ENCODE measurements around the gene WDFY3. TPM values are rescaled to one million over a fixed set of nuclear protein-coding genes. Genes with fewer than 3 reads are reported as not detected.

Gene WDFY3
- total RNA-seq, 1 donor from 2014 or later, result 196 TPM

GRCh38 chr4:84912741-84913140, 53.7 kb downstream of the WDFY3 start:
- no peak for DNase-seq (ENCODE audit: low read depth)

- no peak for DNase-seq (ENCODE audit: low read depth)
These were observed 57.6 kb downstream of the WDFY3 start for GRCh38 chr4:84908876-84909275.

GRCh38 chr4:84907145-84907544, 59.3 kb downstream of the WDFY3 start:
- DNase-seq (ENCODE audit: low read depth), result no peak

GRCh38 chr4:84905646-84906045, 60.8 kb downstream of the WDFY3 start:
- no peak for DNase-seq (ENCODE audit: low read depth)

DNA sequence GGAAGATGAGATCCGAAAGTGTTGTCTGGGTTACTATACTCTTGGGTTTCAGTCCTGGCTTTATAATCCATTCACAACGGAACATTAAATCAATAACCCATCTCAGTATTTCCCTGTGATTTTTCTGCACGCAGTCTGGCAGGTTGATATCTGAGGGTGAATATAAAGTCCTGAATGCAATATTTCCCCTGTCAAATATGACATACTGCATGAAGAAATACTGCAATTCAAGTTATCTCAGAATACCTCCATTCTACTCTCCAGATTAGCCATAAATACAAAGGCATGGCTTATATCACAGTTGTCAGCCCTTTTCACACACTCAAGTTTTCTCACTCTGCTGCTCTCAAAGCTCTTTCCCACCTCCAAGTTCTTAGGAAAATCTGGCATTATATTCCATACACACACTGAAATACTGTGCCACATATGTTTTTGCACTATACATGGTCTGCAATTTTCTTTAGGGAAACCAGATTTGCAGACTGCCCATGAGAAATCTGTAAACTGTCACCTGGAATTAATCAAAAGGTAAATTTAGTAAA, 64.7 kb downstream of the WDFY3 start:
- DNase-seq (ENCODE audit: low read depth), result no peak

- DNase-seq (ENCODE audit: low read depth), result no peak
These were observed 65.3 kb downstream of the WDFY3 start for GRCh38 chr4:84901173-84901572.

GRCh38 chr4:84899616-84900015, 66.9 kb downstream of the WDFY3 start:
- DNase-seq (ENCODE audit: low read depth), result no peak

DNA sequence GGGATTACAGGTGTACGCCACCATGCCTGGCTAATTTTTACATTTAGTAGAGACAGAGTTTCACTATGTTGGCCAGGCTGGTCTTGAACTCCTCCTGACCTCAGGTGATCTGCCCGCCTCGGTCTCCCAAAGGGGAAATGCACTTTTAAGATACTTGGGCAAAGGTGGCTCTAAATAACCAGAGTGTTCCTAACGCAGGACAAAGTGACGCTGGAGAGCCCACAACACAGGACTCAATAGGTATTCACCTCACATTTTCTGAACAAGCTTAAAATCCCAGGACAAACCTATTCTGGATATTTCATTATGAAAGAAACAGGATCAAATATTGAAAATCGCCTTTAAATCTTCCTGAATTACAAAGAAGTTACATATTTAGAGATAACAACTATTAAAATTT, 69.0 kb downstream of the WDFY3 start:
- no peak for DNase-seq (ENCODE audit: low read depth)

DNA sequence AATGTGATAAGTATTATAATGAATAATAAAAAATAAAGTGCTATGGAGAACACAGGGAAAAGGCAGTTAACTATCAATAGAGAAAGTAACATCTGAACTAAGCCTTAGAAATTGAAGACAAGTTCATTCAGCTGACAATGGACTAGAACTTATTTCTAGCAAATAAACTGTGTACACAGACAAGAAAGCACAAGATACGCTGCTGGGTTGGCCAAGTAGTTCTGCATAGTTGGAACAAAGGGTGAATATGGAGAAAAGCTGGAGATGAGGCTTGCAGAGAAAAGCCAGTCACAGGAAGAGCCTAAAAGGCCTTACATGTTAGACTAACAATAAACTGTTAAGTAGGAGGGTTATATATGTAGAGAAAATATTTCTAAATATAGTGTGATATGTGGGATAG, 71.2 kb downstream of the WDFY3 start:
- DNase-seq (ENCODE audit: low read depth), result no peak

GRCh38 chr4:84894621-84895020, 71.9 kb downstream of the WDFY3 start:
- DNase-seq (ENCODE audit: low read depth), result peak; percentile 34

DNA sequence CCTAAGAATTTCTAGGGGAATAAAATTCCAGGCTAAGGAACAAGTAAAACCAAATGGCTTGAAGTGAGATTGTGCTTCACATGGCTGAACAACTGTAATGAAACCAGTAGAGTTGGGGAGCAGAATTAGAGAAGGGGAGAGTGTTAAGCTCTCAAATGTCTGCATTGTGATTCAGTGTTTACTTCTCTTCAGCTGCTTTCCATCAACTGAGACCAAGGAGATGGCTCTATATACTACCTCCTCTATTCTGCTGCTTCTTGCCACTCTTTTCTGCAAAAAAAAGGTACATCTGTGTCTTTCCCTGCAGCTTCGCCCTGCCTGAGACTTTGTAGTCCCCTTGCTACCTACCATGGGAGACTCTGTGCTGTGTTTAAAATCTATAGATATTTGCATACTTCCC, 73.5 kb downstream of the WDFY3 start:
- DNase-seq (ENCODE audit: low read depth), result peak; percentile 28

DNA sequence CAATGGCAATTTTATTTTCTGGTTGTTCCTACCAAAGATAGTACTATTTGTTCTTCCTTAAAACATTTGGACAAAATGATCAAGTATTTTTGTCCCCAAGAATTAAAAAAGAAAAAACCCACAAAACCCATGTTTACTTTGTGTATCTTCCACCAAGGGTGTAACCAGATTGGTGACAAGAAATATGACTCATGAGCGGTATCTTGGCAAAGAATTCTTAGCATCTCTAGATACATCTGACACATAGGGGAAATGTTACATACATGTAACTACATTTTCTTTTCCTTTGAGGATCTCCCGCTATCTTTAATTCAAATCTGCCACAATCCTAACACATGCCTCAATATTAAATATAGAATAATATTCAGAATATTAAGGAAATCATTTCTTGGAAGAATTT, 78.7 kb downstream of the WDFY3 start:
- peak; percentile 20 for DNase-seq (ENCODE audit: low read depth)

DNA sequence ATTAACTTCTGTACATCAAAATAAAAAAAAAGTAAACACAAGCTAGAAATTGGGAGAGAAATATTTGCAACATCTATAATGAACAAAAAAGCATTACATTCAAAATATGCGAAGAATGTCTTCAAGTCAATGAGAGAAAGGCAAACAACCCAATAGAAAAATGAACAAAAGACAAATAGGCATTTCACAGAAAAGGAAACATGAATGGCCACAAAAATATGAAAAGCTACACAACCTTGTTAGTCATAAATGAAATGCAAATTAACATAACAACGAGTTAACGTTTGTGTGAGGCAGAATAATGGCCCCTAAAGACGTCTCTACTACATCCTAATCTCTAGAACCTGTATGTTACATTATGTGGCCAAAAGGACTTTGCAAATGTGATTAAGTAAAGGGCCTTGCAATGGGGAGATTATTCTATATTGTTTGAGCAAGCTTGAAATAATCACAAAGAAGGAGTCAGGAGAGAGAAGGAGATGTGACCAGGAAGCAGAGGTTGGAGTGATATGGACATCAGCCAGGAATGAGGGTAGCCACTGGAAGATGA, 86.8 kb downstream of the WDFY3 start:
- no peak for DNase-seq (ENCODE audit: low read depth)

DNA sequence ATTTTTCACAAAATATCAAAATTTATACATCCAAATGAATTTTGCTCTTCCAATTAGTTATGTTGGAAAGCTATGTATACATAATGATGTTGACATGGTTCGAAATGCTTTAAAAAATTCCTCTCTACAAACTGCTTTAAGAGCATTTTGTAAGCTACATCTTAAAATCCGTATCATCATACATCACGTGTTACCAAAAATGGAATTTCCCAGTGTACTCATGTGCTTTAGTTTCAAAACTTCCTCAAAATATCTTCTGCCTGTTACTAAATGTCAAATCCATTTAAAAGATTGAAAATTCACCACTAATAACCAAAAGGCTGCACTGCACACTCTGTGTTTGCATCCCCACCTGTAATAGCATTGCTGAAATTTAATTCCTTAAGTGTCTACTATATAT, 87.9 kb downstream of the WDFY3 start:
- no peak for DNase-seq (ENCODE audit: low read depth)

DNA sequence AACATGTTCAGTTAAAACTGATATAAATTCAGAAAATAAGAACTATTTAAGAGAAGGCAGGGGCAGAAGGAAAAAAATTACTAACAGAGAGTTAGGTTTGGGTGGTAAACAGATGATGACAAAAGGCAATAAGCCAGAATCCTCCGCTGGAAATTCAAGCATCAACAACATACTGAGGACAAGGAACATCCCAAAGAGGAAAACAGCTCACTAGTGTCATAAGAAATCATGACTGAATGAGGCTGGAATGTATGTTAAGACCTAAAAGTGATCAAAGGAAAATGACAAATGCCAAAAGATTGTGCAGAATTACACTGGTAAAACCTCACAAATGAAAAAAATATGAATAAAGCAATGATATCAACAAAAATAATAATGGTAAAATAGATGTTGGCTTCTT, 88.4 kb downstream of the WDFY3 start:
- peak; percentile 66 for DNase-seq (ENCODE audit: low read depth)

DNA sequence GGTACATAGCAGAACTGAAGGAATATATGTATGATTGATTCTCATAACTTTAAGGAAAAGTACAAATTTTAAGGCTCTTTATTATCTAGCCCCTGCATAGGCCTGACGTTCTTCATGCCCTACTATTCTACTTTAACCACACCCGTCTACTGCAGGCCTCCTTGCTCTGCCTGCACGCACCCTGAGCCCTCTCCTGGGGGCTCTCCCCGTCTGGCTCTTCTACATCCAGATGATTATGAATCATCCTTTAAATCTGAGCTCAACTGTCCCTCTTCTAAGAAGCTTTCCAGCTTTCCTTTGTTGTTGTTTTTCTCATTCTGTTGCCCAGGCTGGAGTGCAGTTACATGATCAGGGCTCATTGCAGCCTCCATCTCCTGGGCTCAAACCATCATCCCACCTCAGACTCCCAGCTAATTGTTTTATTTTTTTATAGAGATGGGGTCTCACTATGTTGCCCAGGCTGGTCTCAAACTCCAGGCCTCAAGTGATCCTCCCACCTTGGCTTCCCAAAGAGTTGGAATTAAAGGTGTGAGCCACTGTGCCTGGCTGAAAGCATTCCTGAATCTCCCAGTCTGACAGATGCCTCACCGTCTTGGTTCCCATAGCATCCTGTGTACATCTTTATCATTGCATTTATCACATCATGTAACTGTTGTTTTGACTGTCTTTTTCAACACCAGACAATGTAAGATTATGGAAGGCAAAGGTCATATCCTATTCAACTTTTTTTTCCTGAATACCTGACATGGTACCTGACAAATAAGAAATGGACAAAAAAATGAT, 89.2 kb downstream of the WDFY3 start:
- no peak for DNase-seq (ENCODE audit: low read depth)

GRCh38 chr4:84875636-84876371, 90.7 kb downstream of the WDFY3 start:
- DNase-seq (ENCODE audit: low read depth), result no peak

GRCh38 chr4:84874619-84875018, 91.9 kb downstream of the WDFY3 start:
- DNase-seq (ENCODE audit: low read depth), result no peak

GRCh38 chr4:84870398-84871163, 95.9 kb downstream of the WDFY3 start:
- peak; percentile 75 for DNase-seq (ENCODE audit: low read depth)

DNA sequence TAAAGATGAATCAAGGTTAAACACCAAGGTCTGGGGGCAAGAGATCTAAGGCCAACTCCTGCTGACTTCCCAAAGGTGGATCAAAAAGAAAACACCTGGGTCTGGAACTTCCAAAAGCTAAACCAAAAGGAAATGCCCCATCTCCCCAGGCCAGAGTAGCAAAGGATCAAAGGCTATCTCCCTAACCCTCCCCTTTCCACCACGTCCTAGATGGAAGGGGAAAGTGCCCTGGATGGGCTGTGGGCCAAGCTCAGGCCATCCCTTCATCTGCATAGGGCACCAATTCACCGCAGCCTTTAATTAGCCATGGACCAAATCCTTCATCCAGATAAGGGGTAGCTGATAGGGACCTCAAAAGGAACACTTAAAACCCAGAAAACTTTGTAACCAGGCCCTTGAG, 100.2 kb downstream of the WDFY3 start:
- no peak for DNase-seq (ENCODE audit: low read depth)

- no peak for DNase-seq (ENCODE audit: low read depth)
These were observed 100.9 kb downstream of the WDFY3 start for GRCh38 chr4:84865600-84865999.

GRCh38 chr4:84862064-84862463, 104.4 kb downstream of the WDFY3 start:
- DNase-seq (ENCODE audit: low read depth), result no peak

All from renal cortical epithelial cell (primary cell).